H1 (cell line): ENCODE data around the gene DOK1. TPM values are rescaled to one million over a fixed set of nuclear protein-coding genes. Genes with fewer than 3 reads are reported as not detected.

Source experiments
- TEAD4 ChIP-seq: IDR thresholded peaks from 2 replicates; pipeline ENCODE4 v1.6.1; 2012; ENCODE audit warnings: low read depth, low read length, inconsistent platforms, mixed read lengths
- polyA plus RNA-seq, 7 experiments: library from polyadenylated mRNA; depleted of rRNA in 3 of 7; stranded (reverse) in 5 of 7; unstranded in 2 of 7; fragments of >200 nt in 5 of 7; fragments of 200-250 nt in 2 of 7; gene quantifications; 1 replicate in 5 of 7; 2 replicates in 1 of 7; 4 replicates in 1 of 7; pipeline versions ENCODE4 v1.2.1 to v1.2.3, GENCODE V29; 2011 to 2013; ENCODE audit warnings: missing spikeins in 2 of 7, mixed read lengths in 2 of 7
- total RNA-seq: library from RNA; stranded (reverse); fragmentation: NEBNext Ultra II Directional; extraction: Animal tissue kit (Norgen Biotek cat#: 25700); gene quantifications from 2 replicates; pipeline ENCODE4 v1.2.1, GENCODE V29; 2021
- TF ChIP-seq, protein P1 (sequence below): fragments of 300-600 bp; sonication (generic); IDR thresholded peaks from 2 replicates; pipeline ENCODE4 v1.7.1; 2012; ENCODE audit warnings: low read length, moderate library complexity, mild to moderate bottlenecking, inconsistent platforms; ENCODE audit not compliant: insufficient replicate concordance

The DOK1 gene
- total and polyA plus RNA-seq, 2 of the 8 experiments (the other 6 are each of a cell fraction or from before 2014, with no cell fraction given), result 11.0 to 14.3 TPM

GRCh38 chr2:74558284-74559230, 4.0 kb downstream of the DOK1 start (continued):
- TF ChIP-seq, protein P1, sequence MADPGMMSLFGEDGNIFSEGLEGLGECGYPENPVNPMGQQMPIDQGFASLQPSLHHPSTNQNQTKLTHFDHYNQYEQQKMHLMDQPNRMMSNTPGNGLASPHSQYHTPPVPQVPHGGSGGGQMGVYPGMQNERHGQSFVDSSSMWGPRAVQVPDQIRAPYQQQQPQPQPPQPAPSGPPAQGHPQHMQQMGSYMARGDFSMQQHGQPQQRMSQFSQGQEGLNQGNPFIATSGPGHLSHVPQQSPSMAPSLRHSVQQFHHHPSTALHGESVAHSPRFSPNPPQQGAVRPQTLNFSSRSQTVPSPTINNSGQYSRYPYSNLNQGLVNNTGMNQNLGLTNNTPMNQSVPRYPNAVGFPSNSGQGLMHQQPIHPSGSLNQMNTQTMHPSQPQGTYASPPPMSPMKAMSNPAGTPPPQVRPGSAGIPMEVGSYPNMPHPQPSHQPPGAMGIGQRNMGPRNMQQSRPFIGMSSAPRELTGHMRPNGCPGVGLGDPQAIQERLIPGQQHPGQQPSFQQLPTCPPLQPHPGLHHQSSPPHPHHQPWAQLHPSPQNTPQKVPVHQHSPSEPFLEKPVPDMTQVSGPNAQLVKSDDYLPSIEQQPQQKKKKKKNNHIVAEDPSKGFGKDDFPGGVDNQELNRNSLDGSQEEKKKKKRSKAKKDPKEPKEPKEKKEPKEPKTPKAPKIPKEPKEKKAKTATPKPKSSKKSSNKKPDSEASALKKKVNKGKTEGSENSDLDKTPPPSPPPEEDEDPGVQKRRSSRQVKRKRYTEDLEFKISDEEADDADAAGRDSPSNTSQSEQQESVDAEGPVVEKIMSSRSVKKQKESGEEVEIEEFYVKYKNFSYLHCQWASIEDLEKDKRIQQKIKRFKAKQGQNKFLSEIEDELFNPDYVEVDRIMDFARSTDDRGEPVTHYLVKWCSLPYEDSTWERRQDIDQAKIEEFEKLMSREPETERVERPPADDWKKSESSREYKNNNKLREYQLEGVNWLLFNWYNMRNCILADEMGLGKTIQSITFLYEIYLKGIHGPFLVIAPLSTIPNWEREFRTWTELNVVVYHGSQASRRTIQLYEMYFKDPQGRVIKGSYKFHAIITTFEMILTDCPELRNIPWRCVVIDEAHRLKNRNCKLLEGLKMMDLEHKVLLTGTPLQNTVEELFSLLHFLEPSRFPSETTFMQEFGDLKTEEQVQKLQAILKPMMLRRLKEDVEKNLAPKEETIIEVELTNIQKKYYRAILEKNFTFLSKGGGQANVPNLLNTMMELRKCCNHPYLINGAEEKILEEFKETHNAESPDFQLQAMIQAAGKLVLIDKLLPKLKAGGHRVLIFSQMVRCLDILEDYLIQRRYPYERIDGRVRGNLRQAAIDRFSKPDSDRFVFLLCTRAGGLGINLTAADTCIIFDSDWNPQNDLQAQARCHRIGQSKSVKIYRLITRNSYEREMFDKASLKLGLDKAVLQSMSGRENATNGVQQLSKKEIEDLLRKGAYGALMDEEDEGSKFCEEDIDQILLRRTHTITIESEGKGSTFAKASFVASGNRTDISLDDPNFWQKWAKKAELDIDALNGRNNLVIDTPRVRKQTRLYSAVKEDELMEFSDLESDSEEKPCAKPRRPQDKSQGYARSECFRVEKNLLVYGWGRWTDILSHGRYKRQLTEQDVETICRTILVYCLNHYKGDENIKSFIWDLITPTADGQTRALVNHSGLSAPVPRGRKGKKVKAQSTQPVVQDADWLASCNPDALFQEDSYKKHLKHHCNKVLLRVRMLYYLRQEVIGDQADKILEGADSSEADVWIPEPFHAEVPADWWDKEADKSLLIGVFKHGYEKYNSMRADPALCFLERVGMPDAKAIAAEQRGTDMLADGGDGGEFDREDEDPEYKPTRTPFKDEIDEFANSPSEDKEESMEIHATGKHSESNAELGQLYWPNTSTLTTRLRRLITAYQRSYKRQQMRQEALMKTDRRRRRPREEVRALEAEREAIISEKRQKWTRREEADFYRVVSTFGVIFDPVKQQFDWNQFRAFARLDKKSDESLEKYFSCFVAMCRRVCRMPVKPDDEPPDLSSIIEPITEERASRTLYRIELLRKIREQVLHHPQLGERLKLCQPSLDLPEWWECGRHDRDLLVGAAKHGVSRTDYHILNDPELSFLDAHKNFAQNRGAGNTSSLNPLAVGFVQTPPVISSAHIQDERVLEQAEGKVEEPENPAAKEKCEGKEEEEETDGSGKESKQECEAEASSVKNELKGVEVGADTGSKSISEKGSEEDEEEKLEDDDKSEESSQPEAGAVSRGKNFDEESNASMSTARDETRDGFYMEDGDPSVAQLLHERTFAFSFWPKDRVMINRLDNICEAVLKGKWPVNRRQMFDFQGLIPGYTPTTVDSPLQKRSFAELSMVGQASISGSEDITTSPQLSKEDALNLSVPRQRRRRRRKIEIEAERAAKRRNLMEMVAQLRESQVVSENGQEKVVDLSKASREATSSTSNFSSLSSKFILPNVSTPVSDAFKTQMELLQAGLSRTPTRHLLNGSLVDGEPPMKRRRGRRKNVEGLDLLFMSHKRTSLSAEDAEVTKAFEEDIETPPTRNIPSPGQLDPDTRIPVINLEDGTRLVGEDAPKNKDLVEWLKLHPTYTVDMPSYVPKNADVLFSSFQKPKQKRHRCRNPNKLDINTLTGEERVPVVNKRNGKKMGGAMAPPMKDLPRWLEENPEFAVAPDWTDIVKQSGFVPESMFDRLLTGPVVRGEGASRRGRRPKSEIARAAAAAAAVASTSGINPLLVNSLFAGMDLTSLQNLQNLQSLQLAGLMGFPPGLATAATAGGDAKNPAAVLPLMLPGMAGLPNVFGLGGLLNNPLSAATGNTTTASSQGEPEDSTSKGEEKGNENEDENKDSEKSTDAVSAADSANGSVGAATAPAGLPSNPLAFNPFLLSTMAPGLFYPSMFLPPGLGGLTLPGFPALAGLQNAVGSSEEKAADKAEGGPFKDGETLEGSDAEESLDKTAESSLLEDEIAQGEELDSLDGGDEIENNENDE, result no peak
- no peak for TF ChIP-seq TEAD4
- TF ChIP-seq, all 59 proteins: peak for 0
